GM10847 (cell line): Measurements from ENCODE around the gene IGFBP5.

Source experiments
- POLR2A ChIP-seq: IDR thresholded peaks from 2 replicates; pipeline ENCODE4 v1.6.1; 2011; ENCODE audit not compliant: insufficient read length; ENCODE audit errors: extremely low read depth

IGFBP5 gene

GRCh38 chr2:216696751-216697560, 1.6 kb upstream of the IGFBP5 start:
- TF ChIP-seq POLR2A = no peak

DNA sequence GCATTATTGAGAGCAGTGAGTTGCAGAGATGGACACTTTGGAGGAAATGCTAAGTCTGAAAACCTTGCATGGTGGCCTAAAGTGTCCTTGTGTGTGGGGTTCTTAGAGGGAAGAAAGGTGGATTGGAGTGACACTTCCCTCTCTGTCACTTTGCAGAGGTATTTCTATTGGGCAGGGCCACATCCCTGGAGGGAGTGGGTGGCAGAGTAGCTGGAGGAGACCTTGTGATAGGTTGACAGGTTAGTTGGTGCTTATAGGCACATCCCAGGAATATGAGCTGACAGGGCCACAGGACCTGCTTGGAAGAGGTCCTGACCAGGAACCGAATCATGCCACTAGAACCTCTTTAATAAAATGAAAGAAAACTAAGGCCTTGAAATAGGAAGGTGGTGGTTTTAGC, 972 bp upstream of the IGFBP5 start:
- TF ChIP-seq POLR2A = no peak

DNA sequence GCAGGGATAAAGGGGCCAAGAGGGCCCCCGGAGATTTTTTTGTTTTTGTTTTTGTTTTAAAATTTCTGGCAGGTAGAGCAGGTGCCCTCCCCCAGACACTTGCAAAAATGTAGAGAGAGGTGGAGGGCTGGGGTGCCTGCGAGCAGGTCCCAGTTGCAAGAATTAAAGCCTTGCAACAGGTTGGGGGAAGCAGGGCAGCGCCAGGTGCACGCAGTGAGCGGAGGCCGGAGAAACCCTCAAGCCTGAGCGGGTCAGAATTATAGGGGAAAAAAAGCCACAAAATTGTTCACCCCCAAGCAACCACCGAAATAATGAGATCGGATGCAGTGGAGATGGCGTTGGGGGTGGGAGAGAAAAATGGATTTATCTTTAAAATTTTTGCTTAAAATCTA, 527 bp downstream of the IGFBP5 start:
- TF ChIP-seq POLR2A = no peak

- TF ChIP-seq POLR2A = no peak
These were observed 1.1 kb downstream of the IGFBP5 start for GRCh38 chr2:216694082-216694825.

GRCh38 chr2:216693414-216694080, 1.8 kb downstream of the IGFBP5 start:
- no peak for TF ChIP-seq POLR2A

DNA sequence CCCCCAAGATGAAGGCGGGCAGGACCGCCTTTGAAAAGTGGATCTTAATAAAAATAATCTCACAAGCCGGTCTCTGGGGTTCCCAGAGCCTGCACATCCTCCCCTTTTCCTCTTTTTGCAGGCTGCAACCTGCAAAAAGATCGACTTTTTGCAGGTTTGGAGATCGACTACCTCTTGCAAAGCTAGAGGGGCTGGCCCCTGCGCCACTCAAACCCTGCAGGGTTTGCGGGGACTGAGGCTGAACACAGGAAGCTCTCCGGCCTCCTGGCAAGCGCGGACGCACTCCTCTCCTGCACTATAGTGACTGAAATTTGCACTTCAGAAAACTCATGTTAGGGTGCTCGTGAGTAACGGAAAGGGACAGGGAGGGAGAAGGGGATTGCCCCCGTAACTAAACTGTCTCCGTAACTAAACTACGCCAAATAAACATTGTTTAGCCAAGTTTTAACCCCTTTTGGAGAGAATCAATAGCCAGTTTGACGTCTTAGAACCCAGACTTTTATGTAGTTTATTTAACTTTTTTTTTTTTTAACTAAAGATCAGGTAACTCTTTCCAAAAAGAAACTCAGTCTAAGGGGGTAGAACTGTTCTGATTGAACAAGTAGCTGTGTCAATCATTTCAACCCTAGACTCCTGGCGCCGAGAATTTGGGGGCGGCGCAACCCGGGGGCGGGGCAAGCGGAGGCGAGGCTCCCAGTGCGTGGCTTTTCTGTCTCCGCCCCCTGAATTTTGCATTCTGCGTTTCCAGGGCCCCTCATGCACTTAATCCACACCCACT, 2.5 kb downstream of the IGFBP5 start:
- TF ChIP-seq POLR2A = no peak

- TF ChIP-seq POLR2A = no peak
These were observed 4.3 kb downstream of the IGFBP5 start for GRCh38 chr2:216690853-216691741.

DNA sequence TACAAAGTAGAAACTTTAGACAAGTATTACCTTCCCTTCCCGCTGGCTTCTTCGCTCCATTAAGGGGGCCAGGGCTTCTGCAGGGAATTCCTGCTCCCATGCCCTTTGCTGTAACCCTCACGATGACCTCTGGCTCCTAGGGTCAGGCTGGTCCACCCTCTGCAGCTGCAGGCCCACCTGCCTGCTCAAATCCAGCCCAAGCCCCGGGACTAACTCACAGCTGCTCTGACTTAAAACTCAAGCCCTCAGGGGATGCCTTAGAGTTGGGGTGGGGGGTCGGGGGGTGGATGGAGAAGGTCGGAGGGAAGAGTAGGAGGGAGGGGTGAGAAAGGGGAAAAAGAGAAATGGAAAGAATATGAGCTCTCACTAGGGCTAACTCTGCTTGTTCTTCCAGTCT, 4.9 kb downstream of the IGFBP5 start:
- no peak for TF ChIP-seq POLR2A

- no peak for TF ChIP-seq POLR2A
These were observed 6.0 kb downstream of the IGFBP5 start for GRCh38 chr2:216689397-216689796.

DNA sequence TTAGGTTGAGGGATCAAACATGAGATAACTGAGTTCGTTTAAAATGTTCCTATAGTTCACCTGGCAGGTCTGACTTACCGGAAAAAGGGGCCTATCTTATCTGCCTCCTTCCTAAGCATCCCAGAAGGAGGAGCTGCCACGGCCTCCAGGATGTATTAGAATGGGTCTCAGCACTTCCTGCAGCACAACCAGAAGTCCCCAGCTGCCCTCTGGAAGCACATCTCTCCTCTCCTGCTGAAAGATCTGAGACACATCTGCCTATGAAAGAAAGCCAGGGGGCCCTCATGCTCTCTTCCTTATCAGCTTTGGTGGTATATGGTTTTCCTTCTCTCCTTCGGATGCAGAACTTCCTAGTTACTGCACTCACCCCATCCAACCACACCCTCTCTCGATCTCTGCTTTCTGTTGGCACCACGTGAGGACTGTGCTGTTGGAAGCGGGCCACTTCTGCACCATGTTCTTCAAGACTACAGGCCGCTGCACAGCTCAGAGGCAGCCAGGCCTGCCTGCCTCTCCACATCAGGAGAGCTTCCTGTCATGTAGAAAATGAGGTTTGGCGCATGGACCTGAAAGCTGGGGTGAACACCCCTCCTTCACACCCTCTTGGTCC, 6.5 kb downstream of the IGFBP5 start:
- no peak for TF ChIP-seq POLR2A

DNA sequence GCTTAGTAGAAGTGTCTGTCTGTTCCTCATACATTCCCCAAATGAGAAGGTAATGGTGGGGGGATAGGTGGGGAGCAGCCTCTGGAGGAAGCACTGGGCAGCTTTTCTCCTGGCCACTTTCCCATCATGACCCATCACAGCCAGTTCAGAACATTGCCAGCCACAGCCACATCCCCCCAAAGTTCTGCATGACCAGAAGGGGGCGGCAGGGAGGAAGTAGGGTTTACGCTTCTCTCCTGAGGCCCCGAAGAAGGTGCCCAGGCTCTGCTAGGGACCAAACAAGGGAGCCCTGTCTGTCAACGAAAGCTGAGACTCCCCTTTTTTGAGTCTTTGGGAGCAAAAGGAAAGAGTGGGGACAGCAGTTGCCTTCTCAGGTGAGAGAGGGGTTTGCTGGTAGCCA, 7.7 kb downstream of the IGFBP5 start:
- no peak for TF ChIP-seq POLR2A

- TF ChIP-seq POLR2A = no peak
These were observed 8.2 kb downstream of the IGFBP5 start for GRCh38 chr2:216687111-216687510.

DNA sequence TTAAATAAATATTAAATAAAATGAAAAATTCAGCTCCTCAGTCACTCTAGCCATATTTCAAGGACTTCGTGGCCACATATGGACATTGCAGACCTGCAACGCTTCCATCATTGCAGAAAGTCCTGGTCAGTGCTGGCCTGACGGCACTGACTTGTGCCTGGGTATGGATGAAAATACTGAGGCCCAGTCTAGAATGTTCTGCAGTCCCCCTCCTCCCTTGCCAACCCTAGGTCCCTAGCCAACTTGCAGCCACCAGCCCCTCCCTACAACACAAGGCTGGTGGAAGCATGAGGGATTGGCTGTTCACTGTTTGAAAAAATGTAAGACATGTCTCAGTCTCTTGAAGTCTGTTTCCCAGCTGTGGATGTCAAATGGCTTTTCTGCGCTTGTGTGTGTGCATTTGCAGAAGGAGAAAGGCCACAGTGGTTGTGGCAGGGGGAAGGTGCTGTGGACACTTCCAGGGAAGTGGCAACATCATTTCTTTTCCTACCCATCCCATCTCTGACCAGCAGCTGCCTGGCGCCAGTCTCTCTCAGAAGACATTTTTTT, 9.9 kb downstream of the IGFBP5 start:
- TF ChIP-seq POLR2A = no peak

- no peak for TF ChIP-seq POLR2A
These were observed 11.5 kb downstream of the IGFBP5 start for GRCh38 chr2:216683846-216684245.

DNA sequence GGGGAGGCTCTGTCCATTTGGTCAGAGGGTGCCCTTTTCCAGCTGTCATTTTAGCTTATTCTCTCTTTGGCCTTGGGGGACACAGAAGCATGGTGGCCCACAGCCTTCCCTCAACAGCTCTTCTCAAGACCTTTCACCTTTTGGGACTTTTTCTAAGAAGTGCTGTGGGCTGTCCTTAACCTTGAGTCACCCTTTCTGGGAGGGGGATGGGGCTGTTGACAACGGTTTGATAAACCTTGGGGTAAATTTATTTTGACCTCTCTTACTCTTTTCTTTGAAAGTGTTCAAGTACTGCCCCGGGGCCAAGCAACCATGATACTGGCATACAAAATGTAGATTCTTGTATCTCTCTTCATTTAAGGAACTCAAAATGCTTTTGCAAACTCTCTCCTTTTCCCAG, 13.7 kb downstream of the IGFBP5 start:
- no peak for TF ChIP-seq POLR2A
